Neural progenitor cell (in vitro differentiated cells): ENCODE measurements around the gene PGAP1.

Experiments used
- EZH2 ChIP-seq: fragments of 200-600 bp; sonication (generic); IDR thresholded peaks from 2 replicates; pipeline ENCODE4 v1.6.1; 2017; ENCODE audit warnings: antibody characterized with exemption, mild to moderate bottlenecking, moderate library complexity
- EZH2phosphoT487 ChIP-seq: fragments of 200-600 bp; sonication (generic); IDR thresholded peaks from 2 replicates; pipeline ENCODE4 v1.6.1; 2017; ENCODE audit warnings: antibody characterized with exemption
- TF ChIP-seq, protein P1 (sequence below): fragments of 200-600 bp; sonication (generic); IDR thresholded peaks from 2 replicates; pipeline ENCODE4 v1.5.1; 2017; ENCODE audit warnings: antibody characterized with exemption, mild to moderate bottlenecking

GRCh38 chr2:196845371-196845770 is 81.1 kb downstream of the PGAP1 start:
- TF ChIP-seq, protein P1, sequence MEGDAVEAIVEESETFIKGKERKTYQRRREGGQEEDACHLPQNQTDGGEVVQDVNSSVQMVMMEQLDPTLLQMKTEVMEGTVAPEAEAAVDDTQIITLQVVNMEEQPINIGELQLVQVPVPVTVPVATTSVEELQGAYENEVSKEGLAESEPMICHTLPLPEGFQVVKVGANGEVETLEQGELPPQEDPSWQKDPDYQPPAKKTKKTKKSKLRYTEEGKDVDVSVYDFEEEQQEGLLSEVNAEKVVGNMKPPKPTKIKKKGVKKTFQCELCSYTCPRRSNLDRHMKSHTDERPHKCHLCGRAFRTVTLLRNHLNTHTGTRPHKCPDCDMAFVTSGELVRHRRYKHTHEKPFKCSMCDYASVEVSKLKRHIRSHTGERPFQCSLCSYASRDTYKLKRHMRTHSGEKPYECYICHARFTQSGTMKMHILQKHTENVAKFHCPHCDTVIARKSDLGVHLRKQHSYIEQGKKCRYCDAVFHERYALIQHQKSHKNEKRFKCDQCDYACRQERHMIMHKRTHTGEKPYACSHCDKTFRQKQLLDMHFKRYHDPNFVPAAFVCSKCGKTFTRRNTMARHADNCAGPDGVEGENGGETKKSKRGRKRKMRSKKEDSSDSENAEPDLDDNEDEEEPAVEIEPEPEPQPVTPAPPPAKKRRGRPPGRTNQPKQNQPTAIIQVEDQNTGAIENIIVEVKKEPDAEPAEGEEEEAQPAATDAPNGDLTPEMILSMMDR, result no peak
- TF ChIP-seq EZH2phosphoT487 (no peak), EZH2 (no peak)
